ENCODE data around the gene MAML2. TPM values are rescaled to one million over a fixed set of nuclear protein-coding genes. Genes with fewer than 3 reads are reported as not detected.

MAML2 gene
- total and polyA plus RNA-seq, 10 donors = 2.7 to 43.4 (median 27.2) TPM

DNA sequence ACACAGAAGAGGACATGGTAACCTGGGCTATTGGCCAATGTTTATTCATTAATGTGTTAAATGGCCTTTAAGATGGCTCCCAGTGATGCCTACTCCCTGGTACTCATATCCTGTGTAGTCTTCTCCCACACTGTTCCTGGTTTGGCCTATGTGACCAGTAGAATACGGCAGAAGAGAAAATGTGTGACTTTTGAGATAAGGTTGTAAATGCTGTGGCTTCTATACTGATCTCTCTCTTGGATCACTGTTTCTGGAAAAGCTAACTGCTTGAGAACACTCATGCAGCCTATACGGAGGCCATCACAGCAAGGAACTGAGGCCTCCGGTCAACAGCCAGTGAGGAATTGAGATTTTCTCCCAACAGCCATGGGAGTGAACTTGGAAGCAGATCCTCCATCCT is 24.1 kb downstream of the MAML2 start:
- intact Hi-C loops (cut with DNase I; ENCODE audit: low total_unique reads) = no loop called here
- H3K27ac ChIP-seq = peak overlapping the region in 2 of 8 donors; percentile 2 to 8

DNA sequence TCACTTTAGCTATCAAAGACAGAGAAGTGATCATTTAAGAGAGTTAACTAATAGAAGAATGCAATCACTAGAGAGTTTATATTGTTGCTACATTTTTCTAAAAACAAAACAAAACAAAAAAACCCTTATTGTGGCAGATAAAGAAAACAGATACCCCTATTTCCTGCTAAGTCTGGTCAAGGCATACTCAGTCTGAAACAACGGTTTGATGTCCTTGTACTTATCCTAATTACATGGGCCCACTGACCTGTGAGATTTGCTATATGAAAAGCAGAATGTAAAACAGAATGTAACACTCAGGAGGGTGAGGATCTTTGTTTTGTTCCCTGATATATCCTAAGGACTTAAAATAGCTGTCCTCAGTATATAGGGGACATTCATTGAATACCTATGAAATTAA is 24.6 kb downstream of the MAML2 start:
- H3K36me3 ChIP-seq = peaks cover 0 to 13% (median 0%) of the 10 kb centered on the region in 6 donors
- H3K27ac ChIP-seq = peak overlapping the region in 1 of 8 donors; percentile 8
- 44 to 64% (median 49%) methylated on average over 1 of the region's 1 CpG for WGBS, 5 donors
- H3K27me3 ChIP-seq (replicated peaks in 1 of 7) = no peaks in the 10 kb centered on the region
- no peak overlapping the region for H3K4me3 ChIP-seq
- TF ChIP-seq POLR2A (IDR thresholded peaks at IDR 0.05) (no peak), POLR2AphosphoS5 (IDR thresholded peaks at IDR 0.05) (no peak)
- TF ChIP-seq, protein P1, sequence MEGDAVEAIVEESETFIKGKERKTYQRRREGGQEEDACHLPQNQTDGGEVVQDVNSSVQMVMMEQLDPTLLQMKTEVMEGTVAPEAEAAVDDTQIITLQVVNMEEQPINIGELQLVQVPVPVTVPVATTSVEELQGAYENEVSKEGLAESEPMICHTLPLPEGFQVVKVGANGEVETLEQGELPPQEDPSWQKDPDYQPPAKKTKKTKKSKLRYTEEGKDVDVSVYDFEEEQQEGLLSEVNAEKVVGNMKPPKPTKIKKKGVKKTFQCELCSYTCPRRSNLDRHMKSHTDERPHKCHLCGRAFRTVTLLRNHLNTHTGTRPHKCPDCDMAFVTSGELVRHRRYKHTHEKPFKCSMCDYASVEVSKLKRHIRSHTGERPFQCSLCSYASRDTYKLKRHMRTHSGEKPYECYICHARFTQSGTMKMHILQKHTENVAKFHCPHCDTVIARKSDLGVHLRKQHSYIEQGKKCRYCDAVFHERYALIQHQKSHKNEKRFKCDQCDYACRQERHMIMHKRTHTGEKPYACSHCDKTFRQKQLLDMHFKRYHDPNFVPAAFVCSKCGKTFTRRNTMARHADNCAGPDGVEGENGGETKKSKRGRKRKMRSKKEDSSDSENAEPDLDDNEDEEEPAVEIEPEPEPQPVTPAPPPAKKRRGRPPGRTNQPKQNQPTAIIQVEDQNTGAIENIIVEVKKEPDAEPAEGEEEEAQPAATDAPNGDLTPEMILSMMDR (IDR thresholded peaks at IDR 0.05 in 8 of 11, conservative IDR thresholded peaks at IDR 0.05 in 3 of 11) = no peak
- no peaks in the 10 kb centered on the region for H3K9me3 ChIP-seq
- intact Hi-C loops (cut with DNase I; ENCODE audit: low total_unique reads) = no loop called here
- H3K4me1 ChIP-seq = peaks cover 24 to 92% (median 55%) of the 10 kb centered on the region in 6 donors
- no peak for DNase-seq

More for the DNA sequence above, 24.1 kb downstream of the MAML2 start:
- 85 to 92% (median 90%) methylated on average over 3 of the region's 3 CpGs for WGBS, 5 donors
- Histone ChIP-seq H3K36me3 (peaks cover 0 to 13% (median 0%) of the 10 kb centered on the region in 6 donors), H3K27me3 (replicated peaks in 1 of 7) (no peaks in the 10 kb centered on the region), H3K9me3 (no peaks in the 10 kb centered on the region), H3K4me1 (peaks cover 22 to 88% (median 51%) of the 10 kb centered on the region in 6 donors), H3K4me3 (no peak overlapping the region)
- TF ChIP-seq, protein P1 (IDR thresholded peaks at IDR 0.05 in 8 of 11, conservative IDR thresholded peaks at IDR 0.05 in 3 of 11) = no peak
- no peak for TF ChIP-seq POLR2A (IDR thresholded peaks at IDR 0.05)
- TF ChIP-seq POLR2AphosphoS5 (IDR thresholded peaks at IDR 0.05) = no peak
- no peak for DNase-seq

DNA sequence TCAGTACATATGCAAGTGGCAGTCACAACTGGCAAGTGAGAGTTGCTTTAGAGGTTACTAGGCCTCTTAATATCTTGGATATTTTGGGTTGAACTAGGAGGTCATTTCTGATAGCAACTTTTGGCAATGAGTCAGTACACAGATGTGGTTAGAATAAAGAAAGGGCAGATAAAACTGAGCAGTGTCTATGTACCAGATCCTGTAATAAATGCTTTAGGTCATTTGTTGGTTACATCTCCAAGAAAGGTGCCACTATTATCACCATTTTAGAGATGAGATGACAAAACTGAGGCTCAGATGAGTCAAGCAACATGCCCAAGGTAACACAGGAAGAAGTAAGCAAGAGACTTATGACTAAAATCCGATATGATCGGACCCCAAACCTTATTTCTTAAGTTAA is 25.0 kb downstream of the MAML2 start:
- TF ChIP-seq POLR2AphosphoS5 (IDR thresholded peaks at IDR 0.05) (no peak), POLR2A (IDR thresholded peaks at IDR 0.05) (no peak)
- TF ChIP-seq, protein P1 (IDR thresholded peaks at IDR 0.05 in 8 of 11, conservative IDR thresholded peaks at IDR 0.05 in 3 of 11) = no peak
- Histone ChIP-seq H3K9me3 (no peaks in the 10 kb centered on the region), H3K4me1 (peaks cover 24 to 96% (median 59%) of the 10 kb centered on the region in 6 donors), H3K36me3 (peaks cover 0 to 13% (median 0%) of the 10 kb centered on the region in 6 donors), H3K4me3 (no peak overlapping the region), H3K27ac (no peak overlapping the region), H3K27me3 (replicated peaks in 1 of 7) (no peaks in the 10 kb centered on the region)
- 73 to 93% (median 83%) methylated on average over 2 of the region's 2 CpGs for WGBS, 5 donors
- intact Hi-C loops (cut with DNase I; ENCODE audit: low total_unique reads) = no loop called here
- no peak for DNase-seq

DNA sequence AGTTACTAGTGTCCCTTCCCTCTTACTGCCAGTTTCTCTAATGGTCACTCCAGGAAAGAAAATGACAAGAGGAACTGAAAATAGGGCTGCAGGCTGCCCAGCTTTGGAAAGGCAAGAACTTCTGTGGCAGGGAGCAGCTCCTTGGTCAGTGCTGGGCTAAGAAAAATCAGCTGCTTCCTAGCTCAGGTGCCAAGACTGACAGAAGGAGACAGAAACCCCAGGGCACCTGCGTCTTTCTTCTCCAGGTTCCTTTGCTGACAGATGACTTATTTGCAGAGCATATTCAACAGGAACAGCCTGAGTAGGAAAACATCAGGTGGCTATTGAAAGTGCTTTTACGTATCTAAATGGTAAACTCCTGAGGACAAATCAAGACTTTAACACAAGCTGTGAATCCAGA is 25.4 kb downstream of the MAML2 start:
- TF ChIP-seq POLR2AphosphoS5 (IDR thresholded peaks at IDR 0.05) (no peak), POLR2A (IDR thresholded peaks at IDR 0.05) (no peak)
- TF ChIP-seq, protein P1 (IDR thresholded peaks at IDR 0.05 in 8 of 11, conservative IDR thresholded peaks at IDR 0.05 in 3 of 11) = no peak
- Histone ChIP-seq H3K27me3 (replicated peaks in 1 of 7) (no peaks in the 10 kb centered on the region), H3K27ac (peak overlapping the region in 1 of 8 donors; percentile 6), H3K9me3 (no peaks in the 10 kb centered on the region), H3K4me3 (no peak overlapping the region), H3K36me3 (peaks cover 0 to 9% (median 0%) of the 10 kb centered on the region in 6 donors), H3K4me1 (peaks cover 24 to 97% (median 59%) of the 10 kb centered on the region in 6 donors)
- DNase-seq = no peak
- 63 to 81% (median 75%) methylated on average over 2 of the region's 2 CpGs for WGBS, 5 donors
- intact Hi-C loops (cut with DNase I; ENCODE audit: low total_unique reads) = no loop called here

Data from spleen (tissue), 11 donors.